ENCODE results near the gene GAREM1.

The GAREM1 gene

DNA sequence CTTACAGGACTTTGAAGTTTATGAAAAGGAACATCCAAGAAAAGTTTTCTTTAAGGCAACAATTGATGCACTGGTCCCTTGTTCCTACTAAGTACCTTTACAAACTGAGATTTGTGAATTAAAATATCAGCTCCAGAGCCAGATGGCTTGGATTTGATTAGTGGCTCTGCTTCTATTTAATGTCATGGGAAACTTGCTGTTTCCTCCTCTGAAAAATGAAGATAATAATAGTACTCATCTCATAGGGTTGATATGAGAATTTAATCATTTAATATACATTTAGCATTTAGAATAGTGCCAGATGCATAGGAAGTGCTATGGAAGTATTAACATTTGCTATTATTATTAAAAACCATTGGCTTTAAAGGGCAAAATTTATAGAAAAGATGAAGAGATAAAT, 2.6 kb upstream of the GAREM1 start:
- TF ChIP-seq, protein P1, sequence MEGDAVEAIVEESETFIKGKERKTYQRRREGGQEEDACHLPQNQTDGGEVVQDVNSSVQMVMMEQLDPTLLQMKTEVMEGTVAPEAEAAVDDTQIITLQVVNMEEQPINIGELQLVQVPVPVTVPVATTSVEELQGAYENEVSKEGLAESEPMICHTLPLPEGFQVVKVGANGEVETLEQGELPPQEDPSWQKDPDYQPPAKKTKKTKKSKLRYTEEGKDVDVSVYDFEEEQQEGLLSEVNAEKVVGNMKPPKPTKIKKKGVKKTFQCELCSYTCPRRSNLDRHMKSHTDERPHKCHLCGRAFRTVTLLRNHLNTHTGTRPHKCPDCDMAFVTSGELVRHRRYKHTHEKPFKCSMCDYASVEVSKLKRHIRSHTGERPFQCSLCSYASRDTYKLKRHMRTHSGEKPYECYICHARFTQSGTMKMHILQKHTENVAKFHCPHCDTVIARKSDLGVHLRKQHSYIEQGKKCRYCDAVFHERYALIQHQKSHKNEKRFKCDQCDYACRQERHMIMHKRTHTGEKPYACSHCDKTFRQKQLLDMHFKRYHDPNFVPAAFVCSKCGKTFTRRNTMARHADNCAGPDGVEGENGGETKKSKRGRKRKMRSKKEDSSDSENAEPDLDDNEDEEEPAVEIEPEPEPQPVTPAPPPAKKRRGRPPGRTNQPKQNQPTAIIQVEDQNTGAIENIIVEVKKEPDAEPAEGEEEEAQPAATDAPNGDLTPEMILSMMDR (IDR thresholded peaks at IDR 0.05) = no peak
- Mint-ChIP-seq H3K36me3 (ENCODE audit: low read depth) (no peaks in the 10 kb centered on the region), H3K4me3 (no peak overlapping the region), H3K9me3 (no peaks in the 10 kb centered on the region), H3K4me1 (peaks cover 26% of the 10 kb centered on the region), H3K27me3 (ENCODE audit: low read depth, poor library complexity) (peaks cover 22% of the 10 kb centered on the region), H3K27ac (no peak overlapping the region)
- DNase-seq = no peak

DNA sequence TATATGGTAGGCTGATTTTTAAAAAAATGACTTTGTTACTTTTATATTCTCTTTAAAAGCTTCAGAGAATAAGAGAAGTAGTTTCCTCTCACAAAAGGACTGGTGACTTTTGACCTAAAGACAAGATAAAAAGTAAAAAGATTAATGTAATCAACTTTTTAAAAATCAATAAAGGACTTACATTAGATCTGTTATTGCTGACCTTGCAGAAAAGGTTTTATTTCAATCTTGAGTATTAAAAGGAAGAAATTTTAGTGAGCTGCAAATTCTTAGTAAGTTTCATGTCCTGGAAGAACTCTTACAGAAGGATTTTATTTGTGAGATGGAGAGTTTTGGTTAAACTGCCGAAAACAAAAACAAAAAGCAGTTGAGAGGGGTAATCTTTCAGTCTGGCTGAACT, 2.2 kb upstream of the GAREM1 start:
- DNase-seq = no peak
- Mint-ChIP-seq H3K27ac (no peak overlapping the region), H3K27me3 (ENCODE audit: low read depth, poor library complexity) (peaks cover 22% of the 10 kb centered on the region), H3K4me3 (no peak overlapping the region), H3K36me3 (ENCODE audit: low read depth) (no peaks in the 10 kb centered on the region), H3K9me3 (no peaks in the 10 kb centered on the region), H3K4me1 (peaks cover 31% of the 10 kb centered on the region)
- TF ChIP-seq, protein P1 (IDR thresholded peaks at IDR 0.05) = no peak

DNA sequence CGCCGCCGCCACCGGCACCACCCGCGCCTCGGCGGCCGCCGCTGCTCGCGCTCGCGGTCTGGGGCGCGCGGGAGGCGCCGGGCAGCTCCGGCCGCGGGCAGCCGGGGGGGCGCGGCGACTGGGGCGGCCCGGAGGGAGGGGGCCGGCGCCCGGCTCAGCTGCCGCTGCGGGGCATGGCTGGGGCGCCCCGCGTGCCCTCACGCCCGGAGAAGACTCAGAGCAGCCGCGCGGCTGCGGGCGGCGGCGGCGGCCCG, 295 bp downstream of the GAREM1 start:
- peaks cover 19% of the 10 kb centered on the region for H3K27me3 Mint-ChIP-seq (ENCODE audit: low read depth, poor library complexity)
- TF ChIP-seq, protein P1 (IDR thresholded peaks at IDR 0.05) = no peak
- H3K4me3 Mint-ChIP-seq = peak overlapping the region; percentile 82
- H3K4me1 Mint-ChIP-seq = peaks cover 44% of the 10 kb centered on the region
- no peak for DNase-seq
- H3K27ac Mint-ChIP-seq = no peak overlapping the region
- H3K9me3 Mint-ChIP-seq = no peaks in the 10 kb centered on the region
- H3K36me3 Mint-ChIP-seq (ENCODE audit: low read depth) = no peaks in the 10 kb centered on the region

DNA sequence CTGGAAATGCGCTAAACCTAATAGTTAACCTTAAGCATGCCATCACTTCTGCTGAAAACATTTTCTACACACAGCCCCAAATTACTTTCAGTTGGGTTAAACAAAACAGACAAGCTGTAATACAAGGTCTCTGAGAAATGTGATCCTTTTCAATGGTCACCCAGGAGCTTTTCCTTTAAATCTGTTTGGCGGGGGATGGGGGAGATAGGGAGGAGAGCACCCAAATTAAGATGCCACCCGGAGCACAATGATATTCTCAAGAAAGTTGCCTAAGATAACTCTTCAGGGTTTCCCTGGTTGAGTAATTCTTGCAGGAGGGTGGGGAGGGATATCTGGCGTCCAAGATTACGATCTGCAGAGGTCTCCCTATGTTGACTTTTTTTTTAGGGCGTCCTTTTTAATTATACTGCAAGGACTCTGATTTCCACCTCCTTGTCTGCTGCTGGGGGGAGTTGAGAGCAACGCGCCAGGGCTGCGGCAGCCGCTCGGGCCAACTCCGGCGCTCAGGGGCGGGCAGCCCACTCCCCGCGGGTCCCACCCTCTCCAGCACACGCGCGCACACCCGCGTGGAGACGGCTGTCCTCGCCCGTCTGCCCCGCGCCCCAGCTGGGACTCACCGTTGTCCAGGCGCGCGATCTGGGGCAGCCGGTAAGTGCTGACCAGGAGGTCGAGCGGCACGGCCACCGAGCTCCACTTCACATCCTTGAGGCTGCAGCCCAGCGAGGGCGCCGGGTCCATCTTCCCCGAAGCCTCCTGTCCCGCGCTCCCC, 807 bp downstream of the GAREM1 start:
- Mint-ChIP-seq H3K36me3 (ENCODE audit: low read depth) (no peaks in the 10 kb centered on the region), H3K4me1 (peaks cover 46% of the 10 kb centered on the region), H3K4me3 (peak overlapping the region; percentile 94), H3K27ac (peak overlapping the region; percentile 89), H3K9me3 (no peaks in the 10 kb centered on the region), H3K27me3 (ENCODE audit: low read depth, poor library complexity) (peaks cover 19% of the 10 kb centered on the region)
- peak; percentile 64 for DNase-seq
- TF ChIP-seq, protein P1 (IDR thresholded peaks at IDR 0.05) = no peak

DNA sequence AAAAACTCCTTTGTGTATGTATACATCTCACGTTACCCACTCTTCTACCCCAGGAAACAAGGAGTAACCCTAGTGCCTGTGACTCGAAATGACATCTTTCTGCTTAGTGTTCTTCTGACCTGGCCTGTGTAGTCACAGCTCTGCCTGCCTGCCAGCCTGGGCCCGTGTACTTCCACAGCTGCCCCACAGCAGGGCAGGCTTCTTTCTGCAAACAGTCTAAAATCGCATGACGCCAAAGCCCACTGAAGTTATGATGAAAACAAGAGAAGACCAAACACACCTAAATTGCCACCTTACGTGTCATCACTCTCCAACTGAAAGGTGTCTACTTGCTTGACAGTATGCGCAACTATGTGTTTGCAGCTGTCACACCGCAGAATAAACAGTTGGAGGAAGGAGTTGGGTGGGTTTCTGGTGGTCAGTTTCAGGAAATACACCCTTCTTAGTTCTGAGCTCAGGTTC, 1.5 kb downstream of the GAREM1 start:
- no peak overlapping the region for H3K27ac Mint-ChIP-seq
- TF ChIP-seq, protein P1 (IDR thresholded peaks at IDR 0.05) = peak; percentile 8
- H3K4me1 Mint-ChIP-seq = peaks cover 46% of the 10 kb centered on the region
- peaks cover 19% of the 10 kb centered on the region for H3K27me3 Mint-ChIP-seq (ENCODE audit: low read depth, poor library complexity)
- no peaks in the 10 kb centered on the region for H3K9me3 Mint-ChIP-seq
- peak overlapping the region; percentile 94 for H3K4me3 Mint-ChIP-seq
- peaks cover 6% of the 10 kb centered on the region for H3K36me3 Mint-ChIP-seq (ENCODE audit: low read depth)
- peak; percentile 33 for DNase-seq

All from nephron progenitor cell (in vitro differentiated cells).